K562 (cell line): ENCODE data around the gene NFAM1. TPM values are rescaled to one million over a fixed set of nuclear protein-coding genes. Genes with fewer than 3 reads are reported as not detected.

ENCODE experiments used
- ATAC-seq: fragments of 200-7000 bp; cut with Tn5 transposase; 3 replicates; pipeline ENCODE4 v1.9.1; 2020; ENCODE audit warnings: moderate library complexity
- BruUV-seq: library from RNA; stranded (reverse); fragments of 400-500 nt; replicated peaks from 2 replicates; lab custom pipeline; 2021; lab: Mats Ljungman, UMichigan
- CTCF ChIA-PET: fragments of 300-600 bp; formaldehyde crosslinking; extraction: SDS; loops from one replicate; lab custom pipeline; 2021; ENCODE audit warnings: low intra/inter-chr PET ratio; lab: Yijun Ruan, JAX
- POLR2A ChIA-PET: fragments of 300-600, 350-650 bp; sonication (Branson Sonifier 250); formaldehyde crosslinking; extraction: SDS; loops from one replicate; lab custom pipeline; 2021; ENCODE audit warnings: antibody characterized with exemption, inconsistent platforms; lab: Yijun Ruan, JAX
- DNase-seq, 4 experiments: peaks; one replicate each; pipeline versions ENCODE4 v3.0.0 to v3.0.0-alpha.2; 2011 to 2018; ENCODE audit warnings: low spot score in 3 of 4, mixed read lengths in 3 of 4; ENCODE audit errors: extremely low read depth in 1 of 4
- FAIRE-seq: peaks from 2 replicates; lab custom pipeline; 2011; peaks lifted over from hg19 to GRCh38; lab: Jason Lieb, UNC
- H2AFZ ChIP-seq: 2 replicates; pipeline ENCODE4 v1.6.0; 2011; ENCODE audit warnings: low read depth, low read length, control low read depth, inconsistent platforms
- H3K27ac ChIP-seq: fragments of 200-600 bp; 3 replicates; pipeline ENCODE4 v1.8.0; 2011; ENCODE audit warnings: low read depth, mild to moderate bottlenecking, control low read depth, inconsistent platforms, low read length, moderate library complexity, mixed read lengths; ENCODE audit errors: extremely low read depth
- H3K27me3 ChIP-seq, 2 experiments: fragments of 300-600 bp in 1 of 2; 2 replicates in 1 of 2; 3 replicates in 1 of 2; pipeline versions ENCODE4 v1.6.0 to v1.8.0; 2011; ENCODE audit warnings: inconsistent platforms in 2 of 2, low read length in 2 of 2, mild to moderate bottlenecking in 1 of 2, mixed read lengths in 1 of 2, moderate library complexity in 1 of 2; ENCODE audit not compliant: control insufficient read depth in 2 of 2, insufficient read depth in 2 of 2
- H3K36me3 ChIP-seq: fragments of 300-600 bp; 3 replicates; pipeline ENCODE4 v1.8.0; 2011; ENCODE audit warnings: mild to moderate bottlenecking, low read length, inconsistent platforms; ENCODE audit not compliant: control insufficient read depth, insufficient read depth
- H3K4me1 ChIP-seq, 2 experiments: fragments of 200-600 bp in 1 of 2; replicated peaks in 1 of 2; 2 replicates in 1 of 2; 3 replicates in 1 of 2; pipeline versions ENCODE4 v1.5.1 to v1.8.0; 2011; ENCODE audit warnings: inconsistent platforms in 2 of 2, low read length in 2 of 2, mild to moderate bottlenecking in 1 of 2, mixed read lengths in 1 of 2, moderate library complexity in 1 of 2; ENCODE audit not compliant: control insufficient read depth in 2 of 2, insufficient read depth in 2 of 2
- H3K4me2 ChIP-seq: 2 replicates; pipeline ENCODE4 v1.6.1; 2011; ENCODE audit warnings: low read length, control low read depth, inconsistent platforms, mixed read lengths; ENCODE audit not compliant: insufficient read depth
- H3K4me3 ChIP-seq: fragments of 200-600 bp; sonication (generic), shearing (Covaris generic); 2 replicates; pipeline ENCODE4 v1.5.1; 2016; ENCODE audit warnings: control low read depth, inconsistent platforms
- H3K79me2 ChIP-seq: fragments of 200-600 bp; 3 replicates; pipeline ENCODE4 v1.8.0; 2011; ENCODE audit warnings: low read length, inconsistent platforms; ENCODE audit not compliant: control insufficient read depth, insufficient read depth
- H3K9ac ChIP-seq, 2 experiments: 2 replicates each; pipeline versions ENCODE4 v1.6.0 to v1.6.1; 2011; ENCODE audit warnings: low read depth in 2 of 2, low read length in 2 of 2, control low read depth in 1 of 2, inconsistent platforms in 1 of 2, mild to moderate bottlenecking in 1 of 2, mixed read lengths in 1 of 2; ENCODE audit not compliant: insufficient read depth in 1 of 2
- H3K9me1 ChIP-seq: one replicate; pipeline ENCODE4 v1.6.0; 2011; ENCODE audit warnings: inconsistent platforms, mild to moderate bottlenecking, low read length, moderate library complexity; ENCODE audit not compliant: control insufficient read depth, insufficient read depth
- H3K9me3 ChIP-seq: replicated peaks from 2 replicates; pipeline ENCODE4 v1.5.1; 2011; ENCODE audit warnings: low read depth, low read length, inconsistent platforms; ENCODE audit not compliant: control insufficient read depth, insufficient read depth
- H4K20me1 ChIP-seq: replicated peaks from 2 replicates; pipeline ENCODE4 v1.6.1; 2011; ENCODE audit warnings: low read length, inconsistent platforms, mixed read lengths; ENCODE audit not compliant: control insufficient read depth, insufficient read depth
- BCOR ChIP-seq: fragments of 450-650 bp; IDR thresholded peaks from 2 replicates; pipeline ENCODE4 v1.6.1; 2016
- ERF ChIP-seq: fragments of 450-650 bp; formaldehyde crosslinking; IDR thresholded peaks from 2 replicates; pipeline ENCODE4 v1.4.0; 2020; ENCODE audit warnings: mild to moderate bottlenecking, mixed read lengths
- LEF1 ChIP-seq: fragments of 450-650 bp; IDR thresholded peaks from 2 replicates; pipeline ENCODE4 v1.6.1; 2016; ENCODE audit warnings: mild to moderate bottlenecking
- MTA1 ChIP-seq: fragments of 450-650 bp; IDR thresholded peaks from 2 replicates; pipeline ENCODE4 v1.6.1; 2017; ENCODE audit warnings: borderline replicate concordance
- OTX1 ChIP-seq: fragments of 450-650 bp; formaldehyde crosslinking; IDR thresholded peaks from 2 replicates; pipeline ENCODE4 v1.4.0; 2022; ENCODE audit warnings: mild to moderate bottlenecking
- TARDBP ChIP-seq: fragments of 450-650 bp; IDR thresholded peaks from 2 replicates; pipeline ENCODE4 v1.6.1; 2016
- ZNF134 ChIP-seq: fragments of 250-450 bp; sonication (Bioruptor Pico); conservative IDR thresholded peaks from 2 replicates; pipeline ENCODE4 v1.4.0; 2020
- ZNF174 ChIP-seq: fragments of 250-450 bp; sonication (Bioruptor Pico); IDR thresholded peaks from 2 replicates; pipeline ENCODE4 v1.4.0; 2020; ENCODE audit warnings: mild to moderate bottlenecking
- ZNF436 ChIP-seq: fragments of 250-450, 450-650 bp; sonication (Bioruptor Pico); formaldehyde crosslinking; IDR thresholded peaks from 2 replicates; pipeline ENCODE4 v1.7.0; 2020; ENCODE audit warnings: mild to moderate bottlenecking
- WGBS: fragments of 100-300 bp; shearing (Covaris generic); methylation state at CpG from one replicate; pipeline ENCODE4 v1.1.6; 2016; ENCODE audit warnings: low coverage, mixed read lengths; ENCODE audit not compliant: insufficient coverage; ENCODE audit errors: missing lambda C conversion rate; 5-methylcytosine and 5-hydroxymethylcytosine counted together
- in situ Hi-C: fragments of 300-500 bp; cut with MboI; formaldehyde crosslinking; loops from 4 replicates; pipeline ENCODE4 v1.15.0; 2018; ENCODE audit warnings: inconsistent platforms, mixed read lengths
- intact Hi-C: fragments of 100-400 bp; cut with micrococcal nuclease; formaldehyde crosslinking; loops from 2 replicates; pipeline ENCODE4 v1.14.2; 2022
- polyA plus RNA-seq, 8 experiments: library from polyadenylated mRNA; depleted of rRNA in 4 of 8; stranded (reverse) in 5 of 8; unstranded in 3 of 8; fragments of >200 nt; fragmentation: Nextera tagmentation in 2 of 8; fragmentation: Illumina TruSeq in 1 of 8; extraction: Ambion mirVana in 2 of 8; extraction: Trizol in 1 of 8; gene quantifications; 2 replicates each; pipeline versions ENCODE4 v1.2.1 to v1.2.3, GENCODE V29; 2011 to 2014; ENCODE audit warnings: inconsistent platforms in 1 of 8, missing spikeins in 1 of 8
- total RNA-seq, 7 experiments: library from RNA; depleted of rRNA in 6 of 7; stranded (reverse); fragments of >200 nt in 6 of 7; fragmentation: Illumina TruSeq in 2 of 7; extraction: Trizol in 2 of 7; gene quantifications; 2 replicates each; pipeline versions ENCODE4 v1.2.1 to v1.2.3, GENCODE V29; 2011 to 2021; ENCODE audit warnings: low replicate concordance in 1 of 7
- TF ChIP-seq, protein P1 (sequence below): fragments of 450-650 bp; IDR thresholded peaks from 2 replicates; pipeline ENCODE4 v1.6.1; 2016; ENCODE audit warnings: missing biosample characterization, missing genetic modification characterization
- TF ChIP-seq, protein P2 (sequence below): fragments of 250-450 bp; sonication (Bioruptor Pico); IDR thresholded peaks from 2 replicates; pipeline ENCODE4 v1.5.0; 2021
- TF ChIP-seq, protein P3 (sequence below): fragments of 250-450 bp; sonication (Bioruptor Pico); IDR thresholded peaks from 2 replicates; pipeline ENCODE4 v1.4.0; 2020; ENCODE audit warnings: mild to moderate bottlenecking, moderate library complexity
- TF ChIP-seq, protein P4 (sequence below), 3 experiments: IDR thresholded peaks in 2 of 3; conservative IDR thresholded peaks in 1 of 3; 2 replicates each; pipeline ENCODE4 v1.5.1; 2011 to 2012; ENCODE audit warnings: low read length in 3 of 3, mild to moderate bottlenecking in 3 of 3, control low read depth in 2 of 3, improper control_type of control experiment in 1 of 3, inconsistent platforms in 1 of 3, low read depth in 1 of 3, mixed read lengths in 1 of 3, moderate library complexity in 1 of 3; ENCODE audit not compliant: insufficient read depth in 2 of 3

NFAM1 gene
- total and polyA plus RNA-seq, 9 of the 15 experiments (the other 6 are each of a cell fraction or from before 2014, with no cell fraction given): 0.01 to 0.18 (median 0.03) TPM; not detected in 5

DNA sequence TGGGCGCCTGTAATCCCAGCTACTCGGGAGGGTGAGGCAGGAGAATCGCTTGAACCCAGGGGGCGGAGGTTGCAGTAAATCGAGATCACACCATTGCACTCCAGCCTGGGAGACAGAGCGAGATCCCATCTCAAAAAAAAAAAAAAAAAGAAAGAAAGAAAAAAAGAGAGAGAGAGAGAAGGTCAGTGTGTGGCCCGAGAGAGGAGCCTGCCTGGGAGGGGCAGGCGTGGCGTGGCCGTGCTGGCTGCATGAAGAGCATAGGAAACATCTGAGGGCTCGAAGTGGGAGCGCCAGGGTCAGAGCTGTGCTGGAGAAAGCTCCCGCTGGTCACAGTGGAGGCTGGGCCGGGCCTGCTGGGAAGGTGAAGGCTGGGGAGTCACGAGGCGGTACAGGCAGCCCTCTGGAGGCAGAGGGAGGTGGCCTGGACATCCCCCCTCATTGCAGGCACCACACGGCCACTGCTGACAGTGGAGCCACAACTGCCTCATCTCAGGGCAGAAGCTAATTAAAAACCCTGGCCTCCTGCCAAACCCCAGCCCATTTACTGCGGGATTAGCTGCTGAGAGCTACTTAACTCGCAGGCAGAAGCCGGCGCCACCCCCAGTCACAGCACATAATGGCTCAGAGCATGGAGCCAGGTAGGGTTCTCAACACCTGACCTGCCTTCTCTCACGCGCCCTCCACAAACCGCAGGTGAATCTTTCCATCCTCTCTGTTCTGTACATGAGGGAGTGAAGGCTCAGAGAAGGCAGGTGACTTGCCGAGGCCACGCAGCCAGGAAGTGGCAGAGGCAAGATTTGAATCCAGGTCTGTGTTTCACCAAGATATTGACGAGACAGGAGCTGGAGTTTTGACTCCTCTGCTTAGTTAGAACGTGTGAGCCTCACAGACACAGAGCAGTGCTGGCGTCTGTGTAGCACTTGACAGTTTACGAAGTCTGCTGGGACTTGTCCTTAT, 32.6 kb downstream of the NFAM1 start:
- CTCF ChIA-PET: no interaction called here
- TF ChIP-seq, protein P1, sequence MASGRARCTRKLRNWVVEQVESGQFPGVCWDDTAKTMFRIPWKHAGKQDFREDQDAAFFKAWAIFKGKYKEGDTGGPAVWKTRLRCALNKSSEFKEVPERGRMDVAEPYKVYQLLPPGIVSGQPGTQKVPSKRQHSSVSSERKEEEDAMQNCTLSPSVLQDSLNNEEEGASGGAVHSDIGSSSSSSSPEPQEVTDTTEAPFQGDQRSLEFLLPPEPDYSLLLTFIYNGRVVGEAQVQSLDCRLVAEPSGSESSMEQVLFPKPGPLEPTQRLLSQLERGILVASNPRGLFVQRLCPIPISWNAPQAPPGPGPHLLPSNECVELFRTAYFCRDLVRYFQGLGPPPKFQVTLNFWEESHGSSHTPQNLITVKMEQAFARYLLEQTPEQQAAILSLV (tag): no peak
- TF ChIP-seq ZNF174 (CRISPR knock-in tag) (no peak), ZNF134 (peak; percentile 73; the same call in 1 of the 2 replicates), ERF (no peak), LEF1 (no peak), MTA1 (no peak), OTX1 (CRISPR knock-in tag) (no peak), ZNF436 (no peak), BCOR (0 out of 2 replicates have a peak, but pooled peaks have one; percentile 38), TARDBP (no peak)
- TF ChIP-seq, protein P2, sequence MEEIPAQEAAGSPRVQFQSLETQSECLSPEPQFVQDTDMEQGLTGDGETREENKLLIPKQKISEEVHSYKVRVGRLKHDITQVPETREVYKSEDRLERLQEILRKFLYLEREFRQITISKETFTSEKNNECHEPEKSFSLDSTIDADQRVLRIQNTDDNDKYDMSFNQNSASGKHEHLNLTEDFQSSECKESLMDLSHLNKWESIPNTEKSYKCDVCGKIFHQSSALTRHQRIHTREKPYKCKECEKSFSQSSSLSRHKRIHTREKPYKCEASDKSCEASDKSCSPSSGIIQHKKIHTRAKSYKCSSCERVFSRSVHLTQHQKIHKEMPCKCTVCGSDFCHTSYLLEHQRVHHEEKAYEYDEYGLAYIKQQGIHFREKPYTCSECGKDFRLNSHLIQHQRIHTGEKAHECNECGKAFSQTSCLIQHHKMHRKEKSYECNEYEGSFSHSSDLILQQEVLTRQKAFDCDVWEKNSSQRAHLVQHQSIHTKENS (CRISPR knock-in tag): no peak
- TF ChIP-seq, protein P3, sequence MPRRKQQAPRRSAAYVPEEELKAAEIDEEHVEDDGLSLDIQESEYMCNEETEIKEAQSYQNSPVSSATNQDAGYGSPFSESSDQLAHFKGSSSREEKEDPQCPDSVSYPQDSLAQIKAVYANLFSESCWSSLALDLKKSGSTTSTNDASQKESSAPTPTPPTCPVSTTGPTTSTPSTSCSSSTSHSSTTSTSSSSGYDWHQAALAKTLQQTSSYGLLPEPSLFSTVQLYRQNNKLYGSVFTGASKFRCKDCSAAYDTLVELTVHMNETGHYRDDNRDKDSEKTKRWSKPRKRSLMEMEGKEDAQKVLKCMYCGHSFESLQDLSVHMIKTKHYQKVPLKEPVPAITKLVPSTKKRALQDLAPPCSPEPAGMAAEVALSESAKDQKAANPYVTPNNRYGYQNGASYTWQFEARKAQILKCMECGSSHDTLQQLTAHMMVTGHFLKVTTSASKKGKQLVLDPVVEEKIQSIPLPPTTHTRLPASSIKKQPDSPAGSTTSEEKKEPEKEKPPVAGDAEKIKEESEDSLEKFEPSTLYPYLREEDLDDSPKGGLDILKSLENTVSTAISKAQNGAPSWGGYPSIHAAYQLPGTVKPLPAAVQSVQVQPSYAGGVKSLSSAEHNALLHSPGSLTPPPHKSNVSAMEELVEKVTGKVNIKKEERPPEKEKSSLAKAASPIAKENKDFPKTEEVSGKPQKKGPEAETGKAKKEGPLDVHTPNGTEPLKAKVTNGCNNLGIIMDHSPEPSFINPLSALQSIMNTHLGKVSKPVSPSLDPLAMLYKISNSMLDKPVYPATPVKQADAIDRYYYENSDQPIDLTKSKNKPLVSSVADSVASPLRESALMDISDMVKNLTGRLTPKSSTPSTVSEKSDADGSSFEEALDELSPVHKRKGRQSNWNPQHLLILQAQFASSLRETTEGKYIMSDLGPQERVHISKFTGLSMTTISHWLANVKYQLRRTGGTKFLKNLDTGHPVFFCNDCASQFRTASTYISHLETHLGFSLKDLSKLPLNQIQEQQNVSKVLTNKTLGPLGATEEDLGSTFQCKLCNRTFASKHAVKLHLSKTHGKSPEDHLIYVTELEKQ (CRISPR knock-in tag): no peak
- TF ChIP-seq, protein P4, sequence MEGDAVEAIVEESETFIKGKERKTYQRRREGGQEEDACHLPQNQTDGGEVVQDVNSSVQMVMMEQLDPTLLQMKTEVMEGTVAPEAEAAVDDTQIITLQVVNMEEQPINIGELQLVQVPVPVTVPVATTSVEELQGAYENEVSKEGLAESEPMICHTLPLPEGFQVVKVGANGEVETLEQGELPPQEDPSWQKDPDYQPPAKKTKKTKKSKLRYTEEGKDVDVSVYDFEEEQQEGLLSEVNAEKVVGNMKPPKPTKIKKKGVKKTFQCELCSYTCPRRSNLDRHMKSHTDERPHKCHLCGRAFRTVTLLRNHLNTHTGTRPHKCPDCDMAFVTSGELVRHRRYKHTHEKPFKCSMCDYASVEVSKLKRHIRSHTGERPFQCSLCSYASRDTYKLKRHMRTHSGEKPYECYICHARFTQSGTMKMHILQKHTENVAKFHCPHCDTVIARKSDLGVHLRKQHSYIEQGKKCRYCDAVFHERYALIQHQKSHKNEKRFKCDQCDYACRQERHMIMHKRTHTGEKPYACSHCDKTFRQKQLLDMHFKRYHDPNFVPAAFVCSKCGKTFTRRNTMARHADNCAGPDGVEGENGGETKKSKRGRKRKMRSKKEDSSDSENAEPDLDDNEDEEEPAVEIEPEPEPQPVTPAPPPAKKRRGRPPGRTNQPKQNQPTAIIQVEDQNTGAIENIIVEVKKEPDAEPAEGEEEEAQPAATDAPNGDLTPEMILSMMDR (IDR thresholded peaks at IDR 0.05 in 2 of 3, conservative IDR thresholded peaks at IDR 0.05 in 1 of 3; ENCODE audit: insufficient read depth in 2 of 3, low read depth in 1 of 3, low read length in 3 of 3): peak in 1 of 3 experiments; percentile 22; a peak in 1 of 6 replicates

More for the DNA sequence above, 32.6 kb downstream of the NFAM1 start:
- H3K27ac ChIP-seq: no peak overlapping the region
- peak; percentile 42 to 78 (median 54) for DNase-seq
- 0 out of 2 replicates have a peak overlapping the region, but pooled peaks have one; percentile 65 for H2AFZ ChIP-seq
- peaks cover 3 to 25% of the 10 kb centered on the region in 2 experiments; a peak in 3 of 5 replicates for H3K27me3 ChIP-seq
- peaks cover 7 to 20% of the 10 kb centered on the region in 2 experiments; a peak in 4 of 5 replicates for H3K4me1 ChIP-seq
- no peaks in the 10 kb centered on the region for H3K79me2 ChIP-seq
- 17% methylated on average over 20 of the region's 30 CpGs for WGBS
- POLR2A ChIA-PET: interaction anchor here (0.7 kb wide), 1 partner anchor 177 kb away, joined by 3 read pairs; no protein-coding TSS in a partner anchor
- BruUV-seq: no TSS peak
- intact Hi-C loops (loop anchor here (5.0 kb wide), 1 partner anchor 38 kb away; no protein-coding TSS in a partner anchor), in situ Hi-C loops (no loop called here)
- ATAC-seq: peak; percentile 89
- H3K9ac ChIP-seq: peak overlapping the region in 1 of 2 experiments; percentile 60; a peak in 2 of 4 replicates
- no peaks in the 10 kb centered on the region for H3K36me3 ChIP-seq
- no peaks in the 10 kb centered on the region; the same call in 1 of the 2 replicates for H4K20me1 ChIP-seq
- FAIRE-seq: peak; percentile 71
- no peak overlapping the region for H3K4me3 ChIP-seq
- H3K9me3 ChIP-seq: no peaks in the 10 kb centered on the region
- H3K4me2 ChIP-seq: peak overlapping the region; percentile 7; the same call in 1 of the 2 replicates
- no peaks in the 10 kb centered on the region for H3K9me1 ChIP-seq
